Vagina (tissue), 2 donors: Measurements from ENCODE around the gene RPS19BP1. TPM values are rescaled to one million over a fixed set of nuclear protein-coding genes. Genes with fewer than 3 reads are reported as not detected.

Experiments used
- DNase-seq, 2 donors: peaks; one replicate each; pipeline ENCODE4 v3.0.0-alpha.2; 2017; ENCODE audit errors: extremely low spot score in 2 of 2
- H3K27ac ChIP-seq: fragments of 200-600 bp; sonication (generic); one replicate; pipeline ENCODE4 v1.5.1; 2019
- H3K27me3 ChIP-seq: fragments of 200-600 bp; sonication (generic); one replicate; pipeline ENCODE4 v1.5.1; 2019
- H3K36me3 ChIP-seq, 2 donors: fragments of 200-600 bp; sonication (generic); one replicate each; pipeline ENCODE4 v1.5.1; 2017 to 2019
- H3K4me1 ChIP-seq: fragments of 200-600 bp; sonication (generic); one replicate; pipeline ENCODE4 v1.5.1; 2019
- H3K4me3 ChIP-seq, 2 donors: fragments of 200-600 bp; sonication (generic); 1 replicate in 1 of 2; 2 replicates in 1 of 2; pipeline ENCODE4 v1.5.1; 2016 to 2019
- H3K9me3 ChIP-seq: fragments of 200-600 bp; sonication (generic); one replicate; pipeline ENCODE4 v1.5.1; 2019
- CTCF ChIP-seq, 3 experiments: fragments of 450-650 bp in 2 of 3; fragments of 200-600 bp in 1 of 3; sonication (generic) in 1 of 3; IDR thresholded peaks; one replicate each; pipeline ENCODE4 v1.5.1; 2017 to 2019; ENCODE audit warnings: antibody characterized with exemption in 3 of 3, mild to moderate bottlenecking in 2 of 3, moderate library complexity in 2 of 3
- POLR2A ChIP-seq, 2 donors: fragments of 450-650 bp; IDR thresholded peaks; one replicate each; pipeline ENCODE4 v1.6.1; 2017; ENCODE audit warnings: antibody characterized with exemption in 2 of 2, mild to moderate bottlenecking in 2 of 2, moderate library complexity in 2 of 2
- POLR2AphosphoS5 ChIP-seq, 2 donors: sonication (generic); formaldehyde crosslinking; IDR thresholded peaks; one replicate each; pipeline ENCODE4 v1.9.0; 2017; ENCODE audit warnings: antibody characterized with exemption in 2 of 2, mild to moderate bottlenecking in 2 of 2, low read depth in 1 of 2; ENCODE audit not compliant: insufficient read depth in 1 of 2
- intact Hi-C: fragments of 100-400 bp; cut with DNase I; formaldehyde crosslinking; loops from one replicate; pipeline ENCODE4 v1.15.1; 2023
- total RNA-seq: library from RNA; depleted of rRNA; stranded (reverse); fragments of >200 nt; gene quantifications from one replicate; pipeline ENCODE4 v1.2.3, GENCODE V29; 2016

The RPS19BP1 gene
- total RNA-seq, 1 donor from 2014 or later = 107 TPM

GRCh38 chr22:39545386-39546365 is 13.1 kb upstream of the RPS19BP1 start:
- DNase-seq = no peak
- H3K9me3 ChIP-seq = no peaks in the 10 kb centered on the region
- no peaks in the 10 kb centered on the region for H3K27me3 ChIP-seq
- H3K36me3 ChIP-seq = no peaks in the 10 kb centered on the region
- no peaks in the 10 kb centered on the region for H3K4me1 ChIP-seq
- intact Hi-C loops = no loop called here
- H3K27ac ChIP-seq = no peak overlapping the region
- TF ChIP-seq POLR2AphosphoS5 (IDR thresholded peaks at IDR 0.05; ENCODE audit: insufficient read depth in 1 of 2, low read depth in 1 of 2) = peak in 1 of 2 donors; percentile 14
- no peak for TF ChIP-seq CTCF (IDR thresholded peaks at IDR 0.05)
- no peak for TF ChIP-seq POLR2A (IDR thresholded peaks at IDR 0.05)
- no peak overlapping the region for H3K4me3 ChIP-seq

GRCh38 chr22:39543095-39543494 is 10.5 kb upstream of the RPS19BP1 start:
- Histone ChIP-seq H3K36me3 (no peaks in the 10 kb centered on the region), H3K27me3 (no peaks in the 10 kb centered on the region), H3K4me3 (no peak overlapping the region), H3K9me3 (no peaks in the 10 kb centered on the region), H3K4me1 (no peaks in the 10 kb centered on the region), H3K27ac (no peak overlapping the region)
- TF ChIP-seq CTCF (IDR thresholded peaks at IDR 0.05) (no peak), POLR2AphosphoS5 (IDR thresholded peaks at IDR 0.05; ENCODE audit: insufficient read depth in 1 of 2, low read depth in 1 of 2) (no peak), POLR2A (IDR thresholded peaks at IDR 0.05) (no peak)
- DNase-seq = no peak
- intact Hi-C loops = loop anchor here (5.0 kb wide), 1 partner anchor 479 kb away; no protein-coding TSS in a partner anchor

- Histone ChIP-seq H3K9me3 (no peaks in the 10 kb centered on the region), H3K27ac (no peak overlapping the region), H3K4me1 (peaks cover 14% of the 10 kb centered on the region), H3K36me3 (no peaks in the 10 kb centered on the region), H3K4me3 (no peak overlapping the region), H3K27me3 (no peaks in the 10 kb centered on the region)
- TF ChIP-seq POLR2AphosphoS5 (IDR thresholded peaks at IDR 0.05; ENCODE audit: insufficient read depth in 1 of 2, low read depth in 1 of 2) = no peak
- TF ChIP-seq CTCF (IDR thresholded peaks at IDR 0.05) = no peak
- no peak for TF ChIP-seq POLR2A (IDR thresholded peaks at IDR 0.05)
- intact Hi-C loops = loop anchor here (10.0 kb wide), 1 partner anchor 807 kb away; the partner anchor contains the start of gene ADSL
- DNase-seq = no peak
Observed at GRCh38 chr22:39537975-39538374, 5.4 kb upstream of the RPS19BP1 start.

- Histone ChIP-seq H3K36me3 (no peaks in the 10 kb centered on the region), H3K27me3 (no peaks in the 10 kb centered on the region), H3K4me1 (peaks cover 18% of the 10 kb centered on the region), H3K27ac (no peak overlapping the region), H3K4me3 (no peak overlapping the region), H3K9me3 (no peaks in the 10 kb centered on the region)
- DNase-seq = no peak
- intact Hi-C loops = loop anchor here (10.0 kb wide), 1 partner anchor 808 kb away; the partner anchor contains the start of gene ADSL
- TF ChIP-seq POLR2A (IDR thresholded peaks at IDR 0.05) (no peak), POLR2AphosphoS5 (IDR thresholded peaks at IDR 0.05; ENCODE audit: insufficient read depth in 1 of 2, low read depth in 1 of 2) (no peak), CTCF (IDR thresholded peaks at IDR 0.05) (no peak)
Observed at GRCh38 chr22:39536711-39537110, 4.2 kb upstream of the RPS19BP1 start.
